ENCODE measurements around the gene DMPK.
"Not testable (repeated sequence)": the region's sequence is repeated elsewhere in the genome, so short reads cannot be mapped to it uniquely, and the experiment has no call there.

DMPK gene

DNA sequence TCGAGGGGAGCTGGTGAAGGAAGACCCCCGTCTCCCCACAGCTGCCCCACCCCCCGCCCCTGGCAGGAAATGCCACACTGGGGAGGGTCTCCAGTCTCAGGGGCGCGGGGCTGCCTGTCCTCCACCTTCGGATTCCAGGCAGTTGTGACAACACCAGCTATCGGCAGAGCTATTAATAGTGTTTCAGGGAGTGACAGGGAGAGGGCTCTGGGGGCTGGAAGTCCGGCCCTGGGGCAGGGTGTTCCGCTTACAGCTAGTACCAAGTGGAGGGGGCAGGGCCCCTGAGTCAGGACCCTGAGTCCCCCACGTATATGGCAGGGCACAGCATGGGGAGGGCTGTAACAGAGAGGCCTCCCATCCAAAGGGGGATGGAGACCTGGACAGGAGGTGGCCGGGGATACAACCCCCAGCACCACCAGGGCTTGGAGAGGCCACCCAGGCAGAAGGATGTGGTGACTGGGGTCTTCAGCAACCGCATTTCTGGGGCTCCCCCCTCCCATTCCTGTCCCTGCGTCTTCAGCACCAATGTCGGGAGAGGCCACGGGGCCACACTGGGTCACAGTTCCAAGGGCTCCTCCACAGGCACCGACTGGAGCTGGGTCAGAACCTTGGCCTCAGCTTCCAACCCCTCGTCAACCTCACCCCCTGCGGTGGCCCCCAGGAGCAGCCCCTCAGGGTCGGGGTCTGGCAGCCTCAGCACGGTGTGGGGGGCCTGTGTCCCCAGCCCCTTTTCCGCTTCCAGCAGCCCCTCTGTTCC is 17.2 kb downstream of the DMPK start:
- no peak for TF ChIP-seq ZNF274 (IDR thresholded peaks at IDR 0.05; ENCODE audit: low read depth, low read length)
- H3K4me3 ChIP-seq (ENCODE audit: low read length) = no peak overlapping the region

DNA sequence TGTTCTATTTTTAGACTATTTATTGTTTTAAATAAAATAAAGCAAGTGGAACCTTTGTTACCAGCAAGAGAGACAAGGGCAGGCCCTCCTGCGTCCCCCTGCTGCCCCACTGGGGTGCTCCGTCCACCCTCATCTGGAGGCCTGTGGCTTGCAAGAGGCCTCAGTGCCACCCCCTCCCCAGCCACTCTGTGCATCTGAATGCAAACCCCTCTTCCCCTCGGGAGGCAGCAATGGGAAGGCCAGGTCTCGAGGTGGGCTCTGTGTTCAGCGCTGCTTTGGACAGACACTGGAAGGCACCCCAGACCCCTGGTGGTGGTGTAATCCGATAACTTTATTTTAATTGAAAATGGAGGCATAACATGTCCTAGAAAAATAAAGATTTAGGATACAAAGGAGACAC is 17.8 kb downstream of the DMPK start:
- H3K4me3 ChIP-seq (ENCODE audit: low read length) = no peak overlapping the region
- no peak for TF ChIP-seq ZNF274 (IDR thresholded peaks at IDR 0.05; ENCODE audit: low read depth, low read length)

- no peak for TF ChIP-seq ZNF274 (IDR thresholded peaks at IDR 0.05; ENCODE audit: low read depth, low read length)
- no peak overlapping the region for H3K4me3 ChIP-seq (ENCODE audit: low read length)
Measured at GRCh38 chr19:45763691-45764294, 18.5 kb downstream of the DMPK start.

DNA sequence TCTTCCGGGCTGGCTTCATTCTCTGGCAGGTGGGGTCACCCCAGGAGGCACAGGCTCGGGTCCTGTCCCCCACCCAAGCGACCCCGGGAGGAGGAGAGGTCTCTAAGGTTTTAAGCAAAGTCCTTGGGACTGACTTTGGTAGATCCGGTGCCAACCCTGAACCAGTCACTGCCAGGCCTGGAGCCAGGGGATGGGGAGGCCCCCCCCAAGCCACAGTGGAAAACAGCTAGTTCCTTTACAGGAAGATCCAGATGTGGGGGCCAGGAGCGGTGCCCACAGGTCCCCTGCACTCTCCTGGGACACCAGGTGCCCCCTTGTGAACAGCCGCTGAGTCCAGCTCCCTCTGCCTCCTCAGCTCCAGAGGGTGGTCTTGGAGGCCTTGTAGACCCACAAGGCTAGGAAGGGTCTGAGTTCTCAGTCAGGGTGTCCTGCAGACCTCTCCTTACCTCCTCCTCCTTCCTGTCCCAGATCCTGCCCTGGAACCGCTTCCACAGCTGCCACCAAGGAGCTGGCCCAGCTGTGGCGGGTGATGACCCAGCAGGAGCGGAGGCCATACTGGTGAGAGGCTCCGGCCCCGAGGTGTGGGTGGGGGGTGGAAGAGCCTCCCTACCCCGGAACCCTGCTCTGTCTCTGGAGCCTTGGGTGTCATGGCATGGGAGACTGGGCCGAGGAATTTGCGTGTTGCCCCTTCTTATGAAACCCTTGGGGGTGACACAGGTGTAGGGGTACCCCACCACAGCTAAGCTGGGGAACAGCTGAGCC is 19.2 kb downstream of the DMPK start:
- TF ChIP-seq ZNF274 (IDR thresholded peaks at IDR 0.05; ENCODE audit: low read depth, low read length) = no peak
- no peak overlapping the region for H3K4me3 ChIP-seq (ENCODE audit: low read length)

- H3K4me3 ChIP-seq (ENCODE audit: low read length) = no peak overlapping the region
- TF ChIP-seq ZNF274 (IDR thresholded peaks at IDR 0.05; ENCODE audit: low read depth, low read length) = no peak
Measured at GRCh38 chr19:45761714-45762113, 20.6 kb downstream of the DMPK start.

DNA sequence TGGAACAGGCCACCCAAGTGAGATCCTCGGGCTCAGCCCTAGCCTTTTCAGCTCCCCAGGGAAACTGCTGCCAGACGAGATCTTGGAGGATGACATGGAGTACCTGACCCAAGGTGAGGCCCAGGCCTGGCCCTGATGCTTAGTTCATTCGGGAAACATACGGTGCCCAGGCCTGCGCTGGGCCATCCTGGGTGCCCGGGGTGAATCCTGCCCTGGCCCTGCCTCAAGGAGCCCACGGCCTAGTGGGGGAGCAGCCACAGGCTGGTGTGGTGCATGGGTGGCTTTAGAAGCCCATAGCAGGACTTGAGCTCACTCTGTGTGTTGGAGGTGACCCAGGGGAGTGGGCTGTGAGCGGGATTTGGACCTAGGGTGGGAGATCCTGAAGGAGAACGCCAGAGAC is 23.4 kb downstream of the DMPK start:
- TF ChIP-seq ZNF274 (IDR thresholded peaks at IDR 0.05; ENCODE audit: low read depth, low read length) = no peak
- no peak overlapping the region for H3K4me3 ChIP-seq (ENCODE audit: low read length)

DNA sequence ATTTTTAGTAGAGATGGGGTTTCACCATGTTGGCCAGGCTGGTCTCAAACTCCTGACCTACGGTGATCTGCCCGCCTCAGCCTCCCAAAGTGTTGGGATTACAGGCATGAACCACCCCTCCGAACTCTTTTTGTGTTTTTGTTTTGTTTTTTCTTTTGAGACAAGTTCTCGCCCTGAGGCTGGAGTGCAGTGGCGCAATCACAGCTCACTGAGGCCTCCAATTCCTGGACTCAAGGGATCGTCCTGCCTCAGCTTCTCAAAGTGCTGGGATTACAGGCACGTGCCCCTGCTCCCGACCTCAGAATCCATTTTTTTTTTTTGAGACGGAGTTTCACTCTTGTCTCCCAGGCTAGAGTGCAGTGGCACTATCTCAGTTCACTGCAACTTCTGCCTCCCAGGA is 24.6 kb downstream of the DMPK start:
- H3K4me3 ChIP-seq (ENCODE audit: low read length) = no peak overlapping the region
- no peak for TF ChIP-seq ZNF274 (IDR thresholded peaks at IDR 0.05; ENCODE audit: low read depth, low read length)

DNA sequence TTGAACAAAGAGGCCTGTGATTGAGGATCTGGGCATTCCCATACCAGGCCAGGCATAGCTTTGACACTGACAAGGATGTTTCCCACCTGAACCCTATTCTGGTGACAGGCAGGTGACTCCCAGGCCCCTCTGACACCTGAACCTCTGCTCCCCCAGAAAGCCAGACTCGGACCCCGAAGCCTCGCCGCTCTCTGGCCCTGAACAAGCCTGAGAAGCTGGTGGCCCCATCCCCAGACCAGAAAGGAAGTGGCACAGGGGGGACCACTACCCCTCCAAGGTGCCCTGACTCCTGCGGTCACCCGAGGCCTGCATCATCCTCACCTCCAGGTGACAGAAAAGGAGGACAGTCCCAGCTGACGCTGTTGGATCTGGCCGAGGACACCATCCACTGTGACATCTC is 28.0 kb downstream of the DMPK start:
- no peak for TF ChIP-seq ZNF274 (IDR thresholded peaks at IDR 0.05; ENCODE audit: low read depth, low read length)
- H3K4me3 ChIP-seq (ENCODE audit: low read length) = no peak overlapping the region

DNA sequence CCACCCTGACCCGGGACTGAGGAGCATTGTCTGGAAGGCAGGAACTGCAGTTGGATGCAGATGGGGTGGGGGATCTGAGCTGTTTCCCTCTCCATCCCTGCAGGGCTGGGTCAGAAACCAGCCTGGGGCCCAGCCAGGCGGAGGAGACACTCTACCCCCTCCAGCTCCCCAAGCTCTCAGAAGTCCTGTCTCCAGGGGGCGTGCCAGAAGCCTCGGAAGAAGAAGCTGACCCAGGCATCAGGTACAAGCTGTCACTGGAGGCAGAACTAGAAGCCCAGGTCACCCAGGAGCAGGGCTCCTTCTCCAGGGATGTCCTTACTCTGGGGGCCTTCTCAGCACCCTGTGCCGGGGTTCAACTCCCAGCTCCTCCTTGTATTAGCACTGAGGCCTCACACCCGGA is 28.7 kb downstream of the DMPK start:
- no peak for TF ChIP-seq ZNF274 (IDR thresholded peaks at IDR 0.05; ENCODE audit: low read depth, low read length)
- no peak overlapping the region for H3K4me3 ChIP-seq (ENCODE audit: low read length)

DNA sequence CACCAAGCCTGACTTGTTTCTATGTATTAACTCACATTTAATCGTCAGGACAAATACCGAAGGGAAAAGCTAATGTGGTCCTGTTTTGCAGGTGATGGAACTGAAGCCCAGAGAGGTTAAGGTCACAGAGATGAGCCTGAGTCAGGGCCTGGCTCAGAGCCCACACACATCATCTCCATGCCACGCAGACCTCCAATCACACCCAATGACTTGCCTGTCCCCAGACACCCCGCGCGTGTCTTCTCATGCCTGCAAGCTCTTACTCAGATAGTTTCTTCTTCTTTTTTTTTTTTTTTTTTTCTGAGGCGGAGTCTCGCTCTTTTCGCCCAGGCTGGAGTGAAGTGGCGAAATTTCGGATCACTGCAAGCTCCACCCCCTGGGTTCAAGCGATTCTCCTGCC is 29.7 kb downstream of the DMPK start:
- no peak overlapping the region for H3K4me3 ChIP-seq (ENCODE audit: low read length)
- no peak for TF ChIP-seq ZNF274 (IDR thresholded peaks at IDR 0.05; ENCODE audit: low read depth, low read length)

DNA sequence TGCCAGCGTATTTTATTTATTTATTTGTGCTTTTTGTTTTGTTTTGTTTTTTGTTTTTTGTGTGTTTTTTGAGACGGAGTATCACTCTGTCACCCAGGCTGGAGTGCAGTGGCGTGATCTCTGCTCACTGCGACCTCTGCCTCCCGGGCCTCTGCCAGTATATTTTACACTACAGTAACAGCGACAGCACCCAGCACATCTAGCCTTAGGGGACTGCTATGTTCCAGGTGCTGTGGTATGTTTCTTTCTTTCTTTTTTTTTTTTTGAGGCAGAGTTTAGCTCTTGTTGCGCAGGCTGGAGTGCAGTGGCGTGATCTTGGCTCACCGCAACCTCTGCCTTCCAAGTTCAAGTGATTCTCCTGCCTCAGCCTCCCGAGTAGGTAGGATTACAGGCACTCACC is 30.8 kb downstream of the DMPK start:
- not testable (repeated sequence) for H3K4me3 ChIP-seq (ENCODE audit: low read length)

GRCh38 chr19:45747513-45747912 is 34.8 kb downstream of the DMPK start:
- H3K4me3 ChIP-seq (ENCODE audit: low read length) = no peak overlapping the region
- no peak for TF ChIP-seq ZNF274 (IDR thresholded peaks at IDR 0.05; ENCODE audit: low read depth, low read length)

GRCh38 chr19:45746866-45747265 is 35.4 kb downstream of the DMPK start:
- no peak overlapping the region for H3K4me3 ChIP-seq (ENCODE audit: low read length)
- TF ChIP-seq ZNF274 (IDR thresholded peaks at IDR 0.05; ENCODE audit: low read depth, low read length) = no peak

DNA sequence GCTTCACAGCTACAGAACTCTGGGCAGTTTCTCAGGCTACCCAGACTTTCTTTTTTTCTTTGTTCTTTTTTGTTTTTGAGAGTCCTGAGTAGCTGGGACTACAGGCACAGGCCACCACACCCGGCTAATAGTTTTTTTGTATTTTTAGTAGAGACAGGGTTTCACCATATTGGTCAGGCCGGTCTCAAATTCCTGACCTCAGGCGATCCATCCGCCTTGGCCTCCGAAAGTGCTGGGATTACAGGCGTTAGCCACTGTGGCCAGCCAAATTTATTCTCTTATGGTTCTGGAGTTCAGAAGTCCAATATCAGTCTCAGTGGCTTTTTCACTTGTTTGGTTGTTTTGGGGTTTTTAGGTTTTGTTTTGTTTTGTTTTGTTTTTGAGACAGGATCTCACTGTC is 36.7 kb downstream of the DMPK start:
- no peak overlapping the region for H3K4me3 ChIP-seq (ENCODE audit: low read length)
- no peak for TF ChIP-seq ZNF274 (IDR thresholded peaks at IDR 0.05; ENCODE audit: low read depth, low read length)

DNA sequence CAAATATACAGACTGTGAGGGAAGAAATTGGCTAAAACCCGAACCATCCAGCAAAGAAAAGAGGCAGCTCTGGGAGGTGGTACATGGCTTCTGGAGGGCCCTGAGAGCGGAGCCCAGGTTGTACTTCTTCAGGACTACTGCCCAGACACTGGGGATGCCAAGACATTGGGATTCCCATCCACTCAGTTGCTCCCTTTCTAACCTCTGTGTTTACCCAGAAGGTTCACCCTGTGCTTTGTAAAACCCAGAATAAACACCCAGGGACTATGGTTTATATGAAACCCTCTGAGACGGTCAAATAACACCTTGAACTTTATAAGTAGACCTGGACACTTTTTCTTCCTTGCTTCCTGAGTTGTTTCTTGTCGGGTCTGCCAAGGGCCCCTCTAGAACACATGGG is 39.3 kb downstream of the DMPK start:
- H3K4me3 ChIP-seq (ENCODE audit: low read length) = no peak overlapping the region
- no peak for TF ChIP-seq ZNF274 (IDR thresholded peaks at IDR 0.05; ENCODE audit: low read depth, low read length)
